ENCODE measurements around the gene XXYLT1.

XXYLT1 gene

GRCh38 chr3:195204360-195205163 is 66.4 kb downstream of the XXYLT1 start:
- no peak overlapping the region for H3K27ac ChIP-seq
- no peaks in the 10 kb centered on the region for H3K27me3 ChIP-seq (ENCODE audit: insufficient read depth, low read depth, severe bottlenecking)
- TF ChIP-seq, protein P1, sequence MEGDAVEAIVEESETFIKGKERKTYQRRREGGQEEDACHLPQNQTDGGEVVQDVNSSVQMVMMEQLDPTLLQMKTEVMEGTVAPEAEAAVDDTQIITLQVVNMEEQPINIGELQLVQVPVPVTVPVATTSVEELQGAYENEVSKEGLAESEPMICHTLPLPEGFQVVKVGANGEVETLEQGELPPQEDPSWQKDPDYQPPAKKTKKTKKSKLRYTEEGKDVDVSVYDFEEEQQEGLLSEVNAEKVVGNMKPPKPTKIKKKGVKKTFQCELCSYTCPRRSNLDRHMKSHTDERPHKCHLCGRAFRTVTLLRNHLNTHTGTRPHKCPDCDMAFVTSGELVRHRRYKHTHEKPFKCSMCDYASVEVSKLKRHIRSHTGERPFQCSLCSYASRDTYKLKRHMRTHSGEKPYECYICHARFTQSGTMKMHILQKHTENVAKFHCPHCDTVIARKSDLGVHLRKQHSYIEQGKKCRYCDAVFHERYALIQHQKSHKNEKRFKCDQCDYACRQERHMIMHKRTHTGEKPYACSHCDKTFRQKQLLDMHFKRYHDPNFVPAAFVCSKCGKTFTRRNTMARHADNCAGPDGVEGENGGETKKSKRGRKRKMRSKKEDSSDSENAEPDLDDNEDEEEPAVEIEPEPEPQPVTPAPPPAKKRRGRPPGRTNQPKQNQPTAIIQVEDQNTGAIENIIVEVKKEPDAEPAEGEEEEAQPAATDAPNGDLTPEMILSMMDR (IDR thresholded peaks at IDR 0.05; ENCODE audit: low read depth, low read length), result no peak
- H3K4me3 ChIP-seq (ENCODE audit: low read depth, low read length), result no peak overlapping the region
- no peak for DNase-seq
- H3K9me3 ChIP-seq (ENCODE audit: severe bottlenecking), result no peaks in the 10 kb centered on the region
- no peaks in the 10 kb centered on the region for H3K36me3 ChIP-seq

- Histone ChIP-seq H3K36me3 (no peaks in the 10 kb centered on the region), H3K27ac (no peak overlapping the region), H3K4me3 (ENCODE audit: low read depth, low read length) (no peak overlapping the region), H3K9me3 (ENCODE audit: severe bottlenecking) (no peaks in the 10 kb centered on the region), H3K27me3 (ENCODE audit: insufficient read depth, low read depth, severe bottlenecking) (no peaks in the 10 kb centered on the region)
- TF ChIP-seq, protein P1 (IDR thresholded peaks at IDR 0.05; ENCODE audit: low read depth, low read length), result no peak
- DNase-seq, result no peak
These were observed 67.4 kb downstream of the XXYLT1 start for GRCh38 chr3:195203606-195204005.

GRCh38 chr3:195201295-195201694 is 69.7 kb downstream of the XXYLT1 start:
- Histone ChIP-seq H3K27me3 (ENCODE audit: insufficient read depth, low read depth, severe bottlenecking) (no peaks in the 10 kb centered on the region), H3K9me3 (ENCODE audit: severe bottlenecking) (no peaks in the 10 kb centered on the region), H3K27ac (no peak overlapping the region), H3K36me3 (no peaks in the 10 kb centered on the region), H3K4me3 (ENCODE audit: low read depth, low read length) (no peak overlapping the region)
- TF ChIP-seq, protein P1 (IDR thresholded peaks at IDR 0.05; ENCODE audit: low read depth, low read length), result no peak
- no peak for DNase-seq

DNA sequence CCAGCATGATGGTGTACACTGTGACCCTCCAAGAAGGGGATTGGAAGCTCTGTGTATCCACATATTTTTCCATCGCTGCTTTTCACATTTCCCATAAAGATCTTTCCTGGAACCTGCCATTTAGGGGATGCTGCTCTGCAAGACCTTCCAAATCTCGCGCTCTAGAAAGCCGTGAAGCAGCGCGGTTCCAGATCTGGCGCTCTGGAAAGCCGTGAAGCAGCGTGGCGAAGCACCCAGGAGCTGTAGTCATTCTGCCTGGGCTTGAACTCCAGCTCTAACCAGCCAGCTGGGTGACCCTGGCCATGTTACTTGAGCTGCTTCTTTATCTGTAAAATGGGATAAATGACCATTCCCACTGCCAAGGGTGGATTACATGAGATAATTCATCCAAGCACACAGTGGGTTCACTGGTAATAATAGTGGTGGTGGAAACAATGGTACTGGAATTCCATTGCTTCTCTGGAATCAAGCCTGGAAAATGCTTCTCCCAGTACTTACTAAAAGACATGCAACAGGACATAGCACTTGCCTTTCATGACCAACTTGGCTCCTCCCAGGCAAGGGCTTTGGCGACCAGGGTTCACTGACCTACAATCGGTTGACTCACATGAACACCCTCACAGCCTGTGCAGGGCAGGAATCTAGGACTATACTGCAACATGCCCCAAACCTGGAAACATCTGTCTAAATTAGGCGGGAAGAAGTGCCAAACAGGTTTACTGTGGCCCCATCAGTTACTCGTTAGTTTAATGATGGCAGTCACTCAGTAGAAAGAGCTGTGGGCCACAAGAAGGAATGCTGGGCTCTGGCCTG is 70.7 kb downstream of the XXYLT1 start:
- Histone ChIP-seq H3K27ac (no peak overlapping the region), H3K36me3 (no peaks in the 10 kb centered on the region), H3K9me3 (ENCODE audit: severe bottlenecking) (no peaks in the 10 kb centered on the region), H3K27me3 (ENCODE audit: insufficient read depth, low read depth, severe bottlenecking) (no peaks in the 10 kb centered on the region), H3K4me3 (ENCODE audit: low read depth, low read length) (no peak overlapping the region)
- TF ChIP-seq, protein P1 (IDR thresholded peaks at IDR 0.05; ENCODE audit: low read depth, low read length), result no peak
- no peak for DNase-seq

GRCh38 chr3:195198426-195199346 is 72.3 kb downstream of the XXYLT1 start:
- H3K27ac ChIP-seq, result no peak overlapping the region
- H3K27me3 ChIP-seq (ENCODE audit: insufficient read depth, low read depth, severe bottlenecking), result no peaks in the 10 kb centered on the region
- H3K9me3 ChIP-seq (ENCODE audit: severe bottlenecking), result no peaks in the 10 kb centered on the region
- no peak overlapping the region for H3K4me3 ChIP-seq (ENCODE audit: low read depth, low read length)
- H3K36me3 ChIP-seq, result no peaks in the 10 kb centered on the region
- TF ChIP-seq, protein P1 (IDR thresholded peaks at IDR 0.05; ENCODE audit: low read depth, low read length), result no peak
- DNase-seq, result no peak
